Tracheal epithelial cell (primary cell): ENCODE data around the gene ZNF343. TPM values are rescaled to one million over a fixed set of nuclear protein-coding genes. Genes with fewer than 3 reads are reported as not detected.

Experiments used
- total RNA-seq: library from RNA; depleted of rRNA; stranded (reverse); fragments of >200 nt; gene quantifications from 2 replicates; pipeline ENCODE4 v1.2.1, GENCODE V29; 2014

Gene ZNF343
- 8.9 and 15.3 TPM in 2 replicates for total RNA-seq

GRCh38 chr20:2508631-2509467 lies at the start of gene ZNF343:
ZNF343 (minus strand) TSS chr20:2508915; CDS start chr20:2493895, 15,020 bp downstream.

GRCh38 chr20:2536560-2536986 lies 27.9 kb upstream of the ZNF343 start, which contains the start of gene TMC2:
TMC2 (plus strand) TSS chr20:2536573; CDS start chr20:2536622, 49 bp downstream.

GRCh38 chr20:2470423-2471193 lies 38.1 kb downstream of the ZNF343 start, which contains the start of gene SNRPB:
SNRPB (minus strand) TSS chr20:2470789; CDS start chr20:2470690, 99 bp downstream.

Other genes starting within 250 kb of the ZNF343 start
- under 0.01 and 0.43 TPM in 2 replicates for gene TGM3, start 212.9 kb downstream of the ZNF343 start, total RNA-seq
- gene TGM6, start 128.0 kb downstream of the ZNF343 start, total RNA-seq: not detected in 2 replicates
- gene SNRPB, start 38.1 kb downstream of the ZNF343 start, total RNA-seq: 289 and 325 TPM in 2 replicates
- gene TMC2, start 27.7 kb upstream of the ZNF343 start, total RNA-seq: not detected in 2 replicates
- 147 and 223 TPM in 2 replicates for gene NOP56, start 143.7 kb upstream of the ZNF343 start, total RNA-seq
- gene IDH3B, start 155.3 kb upstream of the ZNF343 start, total RNA-seq: 72.5 and 84.8 TPM in 2 replicates
- 1.1 and 1.2 TPM in 2 replicates for gene EBF4, start 183.9 kb upstream of the ZNF343 start, total RNA-seq